Measurements from ENCODE around the gene SLC22A15.

The SLC22A15 gene

GRCh38 chr1:116018007-116018406 is 41.7 kb downstream of the SLC22A15 start:
- Histone ChIP-seq H3K4me3 (ENCODE audit: insufficient read depth in 1 of 2, low read depth in 1 of 2, low read length in 2 of 2) (no peak overlapping the region), H3K79me1 (replicated peaks; ENCODE audit: low read length, poor library complexity, severe bottlenecking) (no peaks in the 10 kb centered on the region), H2AK5ac (ENCODE audit: low read length, severe bottlenecking) (no peak overlapping the region), H3K4ac (ENCODE audit: low read depth in 1 of 2, low read length in 2 of 2) (no peak overlapping the region), H3K23ac (ENCODE audit: low read length in 2 of 2) (no peak overlapping the region), H3K4me2 (ENCODE audit: low read length, poor library complexity, severe bottlenecking) (no peak overlapping the region), H2BK5ac (ENCODE audit: low read depth, low read length, poor library complexity, severe bottlenecking) (no peak overlapping the region), H3K18ac (ENCODE audit: low read depth in 1 of 2, low read length in 2 of 2) (no peak overlapping the region), H3K27me3 (ENCODE audit: control insufficient read depth in 1 of 2, insufficient read depth in 1 of 2, low read length in 2 of 2) (no peaks in the 10 kb centered on the region), H2AFZ (ENCODE audit: low read depth, low read length) (no peak overlapping the region), H2BK12ac (ENCODE audit: low read length in 2 of 2) (no peak overlapping the region), H3K36me3 (ENCODE audit: control insufficient read depth in 1 of 2, insufficient read depth in 2 of 2, low read depth in 1 of 2, low read length in 2 of 2) (peaks cover 3 to 40% of the 10 kb centered on the region in 2 experiments), H4K8ac (ENCODE audit: low read length) (no peak overlapping the region), H3K9ac (ENCODE audit: low read length) (no peak overlapping the region), H3K27ac (ENCODE audit: low read length, poor library complexity, severe bottlenecking) (no peak overlapping the region), H4K91ac (ENCODE audit: low read length) (no peak overlapping the region), H3K4me1 (ENCODE audit: control insufficient read depth, insufficient read depth, low read depth, low read length) (no peaks in the 10 kb centered on the region), H3K9me3 (ENCODE audit: control insufficient read depth, low read length) (no peaks in the 10 kb centered on the region), H2BK15ac (ENCODE audit: low read depth, poor library complexity, severe bottlenecking) (no peak overlapping the region), H3K14ac (ENCODE audit: low read length in 2 of 2) (no peak overlapping the region), H2BK120ac (ENCODE audit: low read depth, low read length) (no peak overlapping the region)
- DNase-seq = no peak
- WGBS = 97% methylated on average over 4 of the region's 5 CpGs

DNA sequence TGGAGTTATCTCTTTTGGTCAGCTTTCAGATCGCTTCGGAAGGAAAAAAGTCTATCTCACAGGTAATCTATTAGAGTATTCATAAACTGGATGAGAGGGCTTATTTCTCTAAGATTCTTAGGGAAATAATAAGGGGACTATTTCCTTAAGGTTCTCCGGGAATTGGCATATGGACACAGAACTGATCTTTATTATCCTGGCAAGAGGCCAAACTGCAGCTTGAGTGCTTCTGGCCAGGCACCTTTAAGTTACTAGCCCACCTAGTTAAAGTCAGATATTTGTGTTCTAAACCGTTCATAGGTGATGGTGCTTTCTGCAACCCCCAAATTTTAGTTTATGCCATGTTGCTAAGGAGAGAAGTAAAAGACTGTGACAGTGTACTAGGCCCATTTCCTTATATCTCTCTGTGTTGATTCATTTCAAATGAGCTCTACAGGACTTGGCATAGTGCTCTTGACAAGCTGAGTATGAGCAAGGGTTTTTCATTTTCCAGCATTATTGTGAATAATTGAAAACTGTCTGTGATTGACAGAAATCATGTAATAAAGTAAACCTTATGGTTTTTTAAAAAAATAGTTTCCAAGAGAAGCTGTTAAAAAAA is 43.4 kb downstream of the SLC22A15 start:
- Histone ChIP-seq H3K27me3 (ENCODE audit: control insufficient read depth in 1 of 2, insufficient read depth in 1 of 2, low read length in 2 of 2) (no peaks in the 10 kb centered on the region), H3K23ac (ENCODE audit: low read length in 2 of 2) (no peak overlapping the region), H3K9me3 (ENCODE audit: control insufficient read depth, low read length) (no peaks in the 10 kb centered on the region), H3K4me3 (ENCODE audit: insufficient read depth in 1 of 2, low read depth in 1 of 2, low read length in 2 of 2) (no peak overlapping the region), H4K91ac (ENCODE audit: low read length) (no peak overlapping the region), H2BK12ac (ENCODE audit: low read length in 2 of 2) (no peak overlapping the region), H3K79me1 (replicated peaks; ENCODE audit: low read length, poor library complexity, severe bottlenecking) (no peaks in the 10 kb centered on the region), H3K27ac (ENCODE audit: low read length, poor library complexity, severe bottlenecking) (no peak overlapping the region), H3K4me2 (ENCODE audit: low read length, poor library complexity, severe bottlenecking) (no peak overlapping the region), H3K18ac (ENCODE audit: low read depth in 1 of 2, low read length in 2 of 2) (no peak overlapping the region), H3K4ac (ENCODE audit: low read depth in 1 of 2, low read length in 2 of 2) (no peak overlapping the region), H3K4me1 (ENCODE audit: control insufficient read depth, insufficient read depth, low read depth, low read length) (no peaks in the 10 kb centered on the region), H2BK5ac (ENCODE audit: low read depth, low read length, poor library complexity, severe bottlenecking) (no peak overlapping the region), H2BK15ac (ENCODE audit: low read depth, poor library complexity, severe bottlenecking) (no peak overlapping the region), H2AK5ac (ENCODE audit: low read length, severe bottlenecking) (no peak overlapping the region), H3K36me3 (ENCODE audit: control insufficient read depth in 1 of 2, insufficient read depth in 2 of 2, low read depth in 1 of 2, low read length in 2 of 2) (peaks cover 3 to 39% of the 10 kb centered on the region in 2 experiments), H3K14ac (ENCODE audit: low read length in 2 of 2) (no peak overlapping the region), H3K9ac (ENCODE audit: low read length) (no peak overlapping the region), H2BK120ac (ENCODE audit: low read depth, low read length) (no peak overlapping the region), H2AFZ (ENCODE audit: low read depth, low read length) (no peak overlapping the region), H4K8ac (ENCODE audit: low read length) (no peak overlapping the region)
- WGBS = over 99% methylated on average over 4 of the region's 4 CpGs
- no peak for DNase-seq

- Histone ChIP-seq H3K9ac (ENCODE audit: low read length) (no peak overlapping the region), H3K36me3 (ENCODE audit: control insufficient read depth in 1 of 2, insufficient read depth in 2 of 2, low read depth in 1 of 2, low read length in 2 of 2) (peaks cover 3 to 47% of the 10 kb centered on the region in 2 experiments), H3K4me1 (ENCODE audit: control insufficient read depth, insufficient read depth, low read depth, low read length) (no peaks in the 10 kb centered on the region), H4K91ac (ENCODE audit: low read length) (no peak overlapping the region), H3K9me3 (ENCODE audit: control insufficient read depth, low read length) (no peaks in the 10 kb centered on the region), H2AK5ac (ENCODE audit: low read length, severe bottlenecking) (no peak overlapping the region), H3K27ac (ENCODE audit: low read length, poor library complexity, severe bottlenecking) (no peak overlapping the region), H3K4me3 (ENCODE audit: insufficient read depth in 1 of 2, low read depth in 1 of 2, low read length in 2 of 2) (no peak overlapping the region), H3K23ac (ENCODE audit: low read length in 2 of 2) (no peak overlapping the region), H2BK15ac (ENCODE audit: low read depth, poor library complexity, severe bottlenecking) (no peak overlapping the region), H4K8ac (ENCODE audit: low read length) (no peak overlapping the region), H3K79me1 (replicated peaks; ENCODE audit: low read length, poor library complexity, severe bottlenecking) (no peaks in the 10 kb centered on the region), H3K4me2 (ENCODE audit: low read length, poor library complexity, severe bottlenecking) (no peak overlapping the region), H3K4ac (ENCODE audit: low read depth in 1 of 2, low read length in 2 of 2) (no peak overlapping the region), H3K14ac (ENCODE audit: low read length in 2 of 2) (no peak overlapping the region), H2BK120ac (ENCODE audit: low read depth, low read length) (no peak overlapping the region), H2BK12ac (ENCODE audit: low read length in 2 of 2) (no peak overlapping the region), H3K27me3 (ENCODE audit: control insufficient read depth in 1 of 2, insufficient read depth in 1 of 2, low read length in 2 of 2) (no peaks in the 10 kb centered on the region), H2AFZ (ENCODE audit: low read depth, low read length) (no peak overlapping the region), H2BK5ac (ENCODE audit: low read depth, low read length, poor library complexity, severe bottlenecking) (no peak overlapping the region), H3K18ac (ENCODE audit: low read depth in 1 of 2, low read length in 2 of 2) (no peak overlapping the region)
- WGBS = 62% methylated on average over 4 of the region's 5 CpGs
- peak; percentile 66 for DNase-seq
These were observed 44.5 kb downstream of the SLC22A15 start for GRCh38 chr1:116020668-116021272.

GRCh38 chr1:116024626-116025025 is 48.3 kb downstream of the SLC22A15 start:
- WGBS = 64% methylated on average over 3 of the region's 3 CpGs
- no peak overlapping the region for H3K9ac ChIP-seq (ENCODE audit: low read length)
- no peaks in the 10 kb centered on the region for H3K79me1 ChIP-seq (replicated peaks; ENCODE audit: low read length, poor library complexity, severe bottlenecking)
- no peaks in the 10 kb centered on the region for H3K9me3 ChIP-seq (ENCODE audit: control insufficient read depth, low read length)
- H3K4me1 ChIP-seq (ENCODE audit: control insufficient read depth, insufficient read depth, low read depth, low read length) = no peaks in the 10 kb centered on the region
- DNase-seq = no peak
- H2BK12ac ChIP-seq (ENCODE audit: low read length in 2 of 2) = no peak overlapping the region
- H2BK120ac ChIP-seq (ENCODE audit: low read depth, low read length) = no peak overlapping the region
- no peaks in the 10 kb centered on the region for H3K27me3 ChIP-seq (ENCODE audit: control insufficient read depth in 1 of 2, insufficient read depth in 1 of 2, low read length in 2 of 2)
- H3K18ac ChIP-seq (ENCODE audit: low read depth in 1 of 2, low read length in 2 of 2) = no peak overlapping the region
- H2AFZ ChIP-seq (ENCODE audit: low read depth, low read length) = no peak overlapping the region
- H3K4me2 ChIP-seq (ENCODE audit: low read length, poor library complexity, severe bottlenecking) = no peak overlapping the region
- H3K23ac ChIP-seq (ENCODE audit: low read length in 2 of 2) = no peak overlapping the region
- no peak overlapping the region for H4K8ac ChIP-seq (ENCODE audit: low read length)
- H3K4me3 ChIP-seq (ENCODE audit: insufficient read depth in 1 of 2, low read depth in 1 of 2, low read length in 2 of 2) = no peak overlapping the region
- no peak overlapping the region for H2AK5ac ChIP-seq (ENCODE audit: low read length, severe bottlenecking)
- no peak overlapping the region for H2BK15ac ChIP-seq (ENCODE audit: low read depth, poor library complexity, severe bottlenecking)
- no peak overlapping the region for H3K14ac ChIP-seq (ENCODE audit: low read length in 2 of 2)
- H2BK5ac ChIP-seq (ENCODE audit: low read depth, low read length, poor library complexity, severe bottlenecking) = no peak overlapping the region
- peaks cover 0 to 59% of the 10 kb centered on the region in 2 experiments for H3K36me3 ChIP-seq (ENCODE audit: control insufficient read depth in 1 of 2, insufficient read depth in 2 of 2, low read depth in 1 of 2, low read length in 2 of 2)
- no peak overlapping the region for H3K27ac ChIP-seq (ENCODE audit: low read length, poor library complexity, severe bottlenecking)
- H4K91ac ChIP-seq (ENCODE audit: low read length) = no peak overlapping the region
- H3K4ac ChIP-seq (ENCODE audit: low read depth in 1 of 2, low read length in 2 of 2) = no peak overlapping the region

All from mesenchymal stem cell (in vitro differentiated cells and primary cell).